Bronchial epithelial cell (primary cell): ENCODE data around the gene ADAMTS17. TPM values are rescaled to one million over a fixed set of nuclear protein-coding genes. Genes with fewer than 3 reads are reported as not detected.

Experiments used
- DNase-seq: peaks from one replicate; pipeline ENCODE4 v3.0.0-alpha.2; 2010; ENCODE audit warnings: low read depth
- FAIRE-seq: peaks from 2 replicates; lab custom pipeline; 2011; peaks lifted over from hg19 to GRCh38; lab: Jason Lieb, UNC
- H3K27me3 ChIP-seq: 2 replicates; pipeline ENCODE4 v1.5.1; 2011; ENCODE audit warnings: low read length; ENCODE audit not compliant: control insufficient read depth, insufficient read depth
- H3K36me3 ChIP-seq: 2 replicates; pipeline ENCODE4 v1.5.1; 2011; ENCODE audit warnings: low read length; ENCODE audit not compliant: control insufficient read depth, insufficient read depth
- H3K4me3 ChIP-seq: 2 replicates; pipeline ENCODE4 v1.5.1; 2011; ENCODE audit warnings: mild to moderate bottlenecking, low read depth, low read length, control low read depth
- CTCF ChIP-seq: IDR thresholded peaks from 2 replicates; pipeline ENCODE4 v1.5.1; 2011; ENCODE audit warnings: mild to moderate bottlenecking, moderate library complexity, low read length, control low read depth, inconsistent platforms; ENCODE audit not compliant: insufficient read depth, severe bottlenecking
- total RNA-seq: library from RNA; depleted of rRNA; stranded (reverse); fragments of >200 nt; gene quantifications from 2 replicates; pipeline ENCODE4 v1.2.1, GENCODE V29; 2014

ADAMTS17 gene
- total RNA-seq, 1 donor from 2014 or later, result 1.1 TPM

- FAIRE-seq (no peak), DNase-seq (no peak)
Observed at GRCh38 chr15:100175406-100176114, 166.2 kb downstream of the ADAMTS17 start.

GRCh38 chr15:100174904-100175275, 166.9 kb downstream of the ADAMTS17 start:
- no peak for FAIRE-seq

More at GRCh38 chr15:100175406-100176114, 166.2 kb downstream of the ADAMTS17 start:
- H3K4me3 ChIP-seq, result no peak overlapping the region
- no peaks in the 10 kb centered on the region for H3K27me3 ChIP-seq
- TF ChIP-seq CTCF, result no peak
- no peaks in the 10 kb centered on the region for H3K36me3 ChIP-seq

GRCh38 chr15:100174159-100174903, 167.4 kb downstream of the ADAMTS17 start:
- no peak for TF ChIP-seq CTCF
- Histone ChIP-seq H3K36me3 (no peaks in the 10 kb centered on the region), H3K4me3 (no peak overlapping the region), H3K27me3 (no peaks in the 10 kb centered on the region)
- DNase-seq (no peak), FAIRE-seq (no peak)

More at GRCh38 chr15:100174904-100175275, 166.9 kb downstream of the ADAMTS17 start:
- Histone ChIP-seq H3K4me3 (no peak overlapping the region), H3K36me3 (no peaks in the 10 kb centered on the region), H3K27me3 (no peaks in the 10 kb centered on the region)
- DNase-seq, result no peak
- TF ChIP-seq CTCF, result no peak

GRCh38 chr15:100172356-100173024, 169.3 kb downstream of the ADAMTS17 start:
- no peak overlapping the region for H3K4me3 ChIP-seq
- no peak for TF ChIP-seq CTCF
- FAIRE-seq (no peak), DNase-seq (no peak)
- no peaks in the 10 kb centered on the region for H3K27me3 ChIP-seq
- H3K36me3 ChIP-seq, result no peaks in the 10 kb centered on the region

- DNase-seq (no peak), FAIRE-seq (no peak)
- Histone ChIP-seq H3K36me3 (no peaks in the 10 kb centered on the region), H3K27me3 (no peaks in the 10 kb centered on the region), H3K4me3 (no peak overlapping the region)
- no peak for TF ChIP-seq CTCF
Observed at GRCh38 chr15:100171411-100171810, 170.4 kb downstream of the ADAMTS17 start.
